PC-9 (cell line): ENCODE data around the gene SUZ12. TPM values are rescaled to one million over a fixed set of nuclear protein-coding genes. Genes with fewer than 3 reads are reported as not detected.
A peak's percentile ranks its signal among the peaks of the same experiment; 100 is the strongest.
"Not testable (repeated sequence)": the region's sequence is repeated elsewhere in the genome, so short reads cannot be mapped to it uniquely, and the experiment has no call there.

Experiments
- BruUV-seq: library from RNA; stranded (reverse); fragments of 400-500 nt; replicated peaks from 2 replicates; lab custom pipeline; 2021; lab: Mats Ljungman, UMichigan
- CTCF ChIA-PET: fragments of 300-600 bp; sonication (Branson Sonifier 250); formaldehyde crosslinking; loops from one replicate; lab custom pipeline; 2022; ENCODE audit warnings: antibody characterized with exemption; lab: Charles Lee
- POLR2A ChIA-PET: fragments of 300-600 bp; sonication (Branson Sonifier 250); formaldehyde crosslinking; loops from one replicate; lab custom pipeline; 2022; ENCODE audit warnings: antibody characterized with exemption; ENCODE audit not compliant: unreplicated experiment; lab: Charles Lee
- DNase-seq, 2 experiments: peaks; one replicate each; pipeline versions ENCODE4 v3.0.0 to v3.0.0-alpha.2; 2015 to 2022; ENCODE audit warnings: mixed read lengths in 1 of 2
- H2AFZ ChIP-seq: fragments of 200-600 bp; sonication (generic); 2 replicates; pipeline ENCODE4 v1.8.1; 2017; ENCODE audit warnings: antibody characterized with exemption
- H3F3A ChIP-seq: fragments of 200-600 bp; sonication (generic); 2 replicates; pipeline ENCODE4 v1.8.1; 2017; ENCODE audit warnings: antibody characterized with exemption, mild to moderate bottlenecking, low read depth; ENCODE audit not compliant: insufficient read depth
- H3K27ac ChIP-seq: fragments of 200-600 bp; sonication (generic); 2 replicates; pipeline ENCODE4 v1.6.1; 2016; ENCODE audit warnings: mixed run types
- H3K27me3 ChIP-seq: fragments of 200-600 bp; sonication (generic); 2 replicates; pipeline ENCODE4 v1.6.1; 2016; ENCODE audit warnings: low read depth, mixed run types; ENCODE audit not compliant: insufficient read depth
- H3K36me3 ChIP-seq: fragments of 200-600 bp; sonication (generic); 2 replicates; pipeline ENCODE4 v1.6.1; 2016; ENCODE audit warnings: low read depth, mixed run types
- H3K4me1 ChIP-seq: fragments of 200-600 bp; sonication (generic); replicated peaks from 2 replicates; pipeline ENCODE4 v1.6.1; 2016; ENCODE audit warnings: mixed run types; ENCODE audit not compliant: insufficient read depth
- H3K4me2 ChIP-seq: fragments of 200-600 bp; sonication (generic); 2 replicates; pipeline ENCODE4 v1.6.1; 2017; ENCODE audit warnings: mixed run types
- H3K4me3 ChIP-seq: fragments of 200-600 bp; sonication (generic); 2 replicates; pipeline ENCODE4 v1.6.1; 2016; ENCODE audit warnings: mixed run types
- H3K79me2 ChIP-seq: fragments of 200-600 bp; sonication (generic); 2 replicates; pipeline ENCODE4 v1.6.1; 2017; ENCODE audit warnings: low read depth, mixed run types
- H3K9me2 ChIP-seq: fragments of 200-600 bp; sonication (generic); 2 replicates; pipeline ENCODE4 v1.8.1; 2017; ENCODE audit warnings: mild to moderate bottlenecking; ENCODE audit not compliant: insufficient read depth
- H3K9me3 ChIP-seq: fragments of 200-600 bp; sonication (generic); 2 replicates; pipeline ENCODE4 v1.8.1; 2016; ENCODE audit warnings: low read depth; ENCODE audit not compliant: insufficient read depth
- H4K20me1 ChIP-seq: fragments of 200-600 bp; sonication (generic); 2 replicates; pipeline ENCODE4 v1.8.1; 2017; ENCODE audit not compliant: insufficient read depth
- EZH2 ChIP-seq: fragments of 200-600 bp; sonication (generic); IDR thresholded peaks from 2 replicates; pipeline ENCODE4 v1.8.0; 2017; ENCODE audit warnings: antibody characterized with exemption, low read depth
- intact Hi-C: fragments of 100-400 bp; cut with micrococcal nuclease; formaldehyde crosslinking; loops from one replicate; pipeline ENCODE4 v1.10.0; 2022; ENCODE audit not compliant: unreplicated experiment
- total RNA-seq: library from RNA; stranded (reverse); gene quantifications from 2 replicates; pipeline ENCODE4 v1.2.3, GENCODE V29; 2021
- TF ChIP-seq, protein P1 (sequence below): fragments of 200-600 bp; sonication (generic); conservative IDR thresholded peaks from 2 replicates; pipeline ENCODE4 v1.6.1; 2017; ENCODE audit warnings: mixed run types, antibody characterized with exemption, mild to moderate bottlenecking, moderate library complexity

The SUZ12 gene
- total RNA-seq, 1 experiment from 2014 or later = 27.0 TPM

DNA sequence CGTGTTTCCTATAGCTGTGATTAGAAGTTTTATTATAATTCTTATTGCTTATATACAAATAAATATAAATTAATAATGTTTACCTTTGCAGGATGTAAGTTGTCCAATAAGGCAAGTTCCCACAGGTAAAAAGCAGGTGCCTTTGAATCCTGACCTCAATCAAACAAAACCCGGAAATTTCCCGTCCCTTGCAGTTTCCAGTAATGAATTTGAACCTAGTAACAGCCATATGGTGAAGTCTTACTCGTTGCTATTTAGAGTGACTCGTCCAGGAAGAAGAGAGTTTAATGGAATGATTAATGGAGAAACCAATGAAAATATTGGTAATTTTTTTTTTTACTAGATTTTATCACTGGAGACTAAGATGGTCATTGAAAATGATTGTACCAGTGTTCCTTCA is 38.6 kb downstream of the SUZ12 start:
- H4K20me1 ChIP-seq, H3K79me2 ChIP-seq, POLR2A ChIA-PET, H3K9me2 ChIP-seq, H2AFZ ChIP-seq, intact Hi-C loops, H3K36me3 ChIP-seq, BruUV-seq, H3K9me3 ChIP-seq, H3K27me3 ChIP-seq, H3K4me2 ChIP-seq, H3K4me3 ChIP-seq, CTCF ChIA-PET: not testable (repeated sequence)
- peak in 1 of 2 experiments; percentile 41 for DNase-seq
- H3K27ac ChIP-seq = peak overlapping the region; percentile 63
- H3K4me1 ChIP-seq = peaks cover 17% of the 10 kb centered on the region
- H3F3A ChIP-seq = peaks cover 18% of the 10 kb centered on the region

DNA sequence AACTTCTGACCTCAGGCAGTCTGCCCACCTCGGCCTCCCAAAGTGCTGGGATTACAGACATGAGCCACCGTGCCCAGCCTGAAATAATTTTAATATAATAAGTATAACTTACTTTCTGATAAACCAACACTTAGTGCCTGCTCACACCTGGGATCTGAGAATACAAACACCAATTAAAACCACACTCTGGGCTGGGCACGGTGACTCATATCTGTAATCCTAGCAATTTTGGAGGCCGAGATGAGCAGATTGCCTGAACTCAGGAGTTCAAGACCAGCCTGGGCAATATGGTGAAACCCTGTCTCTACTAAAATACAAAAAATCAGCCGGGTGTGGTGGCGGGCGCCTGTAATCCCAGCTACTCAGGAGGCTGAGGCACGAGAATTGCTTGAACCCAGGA is 55.0 kb downstream of the SUZ12 start:
- DNase-seq, BruUV-seq, POLR2A ChIA-PET, H3K4me3 ChIP-seq, H2AFZ ChIP-seq, H3K27ac ChIP-seq, H3K4me2 ChIP-seq, H3K9me3 ChIP-seq, H3K4me1 ChIP-seq, H4K20me1 ChIP-seq, H3K27me3 ChIP-seq, CTCF ChIA-PET, H3K9me2 ChIP-seq, H3K79me2 ChIP-seq: not testable (repeated sequence)
- peaks cover 20% of the 10 kb centered on the region for H3F3A ChIP-seq
- H3K36me3 ChIP-seq = peaks cover 39% of the 10 kb centered on the region; the same call in 1 of the 2 replicates
- intact Hi-C loops = loop anchor here (10.0 kb wide), 1 partner anchor 47 kb away; no protein-coding TSS in a partner anchor

DNA sequence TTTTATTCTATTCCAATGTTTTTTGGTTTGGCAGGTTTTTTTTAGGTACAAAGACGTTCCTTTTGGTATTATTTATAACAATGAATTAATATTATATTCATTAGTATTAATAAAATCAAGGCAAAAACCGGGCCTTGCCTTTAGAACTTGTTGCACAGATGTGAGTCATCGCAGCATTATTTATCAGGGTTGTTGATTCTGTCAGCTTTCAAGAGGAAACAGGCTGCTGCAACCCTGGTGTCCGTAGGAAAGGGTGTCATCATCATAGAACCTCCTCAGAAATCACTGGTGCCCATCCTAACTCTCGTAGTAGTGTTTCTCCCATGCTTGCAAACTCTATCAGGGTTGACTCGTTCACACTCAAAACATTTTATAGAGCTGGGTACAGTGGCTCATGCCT is 60.2 kb downstream of the SUZ12 start:
- Histone ChIP-seq H3F3A (peaks cover 50% of the 10 kb centered on the region), H3K4me3 (no peak overlapping the region), H3K9me3 (no peaks in the 10 kb centered on the region), H2AFZ (no peak overlapping the region), H3K4me1 (no peaks in the 10 kb centered on the region), H3K9me2 (no peaks in the 10 kb centered on the region), H3K36me3 (peaks cover 35% of the 10 kb centered on the region), H3K79me2 (no peaks in the 10 kb centered on the region), H3K4me2 (no peak overlapping the region), H3K27ac (no peak overlapping the region), H4K20me1 (peaks cover 2% of the 10 kb centered on the region; the same call in 1 of the 2 replicates), H3K27me3 (no peaks in the 10 kb centered on the region)
- no TSS peak for BruUV-seq
- TF ChIP-seq, protein P1, sequence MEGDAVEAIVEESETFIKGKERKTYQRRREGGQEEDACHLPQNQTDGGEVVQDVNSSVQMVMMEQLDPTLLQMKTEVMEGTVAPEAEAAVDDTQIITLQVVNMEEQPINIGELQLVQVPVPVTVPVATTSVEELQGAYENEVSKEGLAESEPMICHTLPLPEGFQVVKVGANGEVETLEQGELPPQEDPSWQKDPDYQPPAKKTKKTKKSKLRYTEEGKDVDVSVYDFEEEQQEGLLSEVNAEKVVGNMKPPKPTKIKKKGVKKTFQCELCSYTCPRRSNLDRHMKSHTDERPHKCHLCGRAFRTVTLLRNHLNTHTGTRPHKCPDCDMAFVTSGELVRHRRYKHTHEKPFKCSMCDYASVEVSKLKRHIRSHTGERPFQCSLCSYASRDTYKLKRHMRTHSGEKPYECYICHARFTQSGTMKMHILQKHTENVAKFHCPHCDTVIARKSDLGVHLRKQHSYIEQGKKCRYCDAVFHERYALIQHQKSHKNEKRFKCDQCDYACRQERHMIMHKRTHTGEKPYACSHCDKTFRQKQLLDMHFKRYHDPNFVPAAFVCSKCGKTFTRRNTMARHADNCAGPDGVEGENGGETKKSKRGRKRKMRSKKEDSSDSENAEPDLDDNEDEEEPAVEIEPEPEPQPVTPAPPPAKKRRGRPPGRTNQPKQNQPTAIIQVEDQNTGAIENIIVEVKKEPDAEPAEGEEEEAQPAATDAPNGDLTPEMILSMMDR = no peak
- TF ChIP-seq EZH2 = no peak
- CTCF ChIA-PET = no interaction called here
- POLR2A ChIA-PET = no interaction called here
- no peak for DNase-seq
- intact Hi-C loops = loop anchor here (10.0 kb wide), 1 partner anchor 52 kb away; no protein-coding TSS in a partner anchor

DNA sequence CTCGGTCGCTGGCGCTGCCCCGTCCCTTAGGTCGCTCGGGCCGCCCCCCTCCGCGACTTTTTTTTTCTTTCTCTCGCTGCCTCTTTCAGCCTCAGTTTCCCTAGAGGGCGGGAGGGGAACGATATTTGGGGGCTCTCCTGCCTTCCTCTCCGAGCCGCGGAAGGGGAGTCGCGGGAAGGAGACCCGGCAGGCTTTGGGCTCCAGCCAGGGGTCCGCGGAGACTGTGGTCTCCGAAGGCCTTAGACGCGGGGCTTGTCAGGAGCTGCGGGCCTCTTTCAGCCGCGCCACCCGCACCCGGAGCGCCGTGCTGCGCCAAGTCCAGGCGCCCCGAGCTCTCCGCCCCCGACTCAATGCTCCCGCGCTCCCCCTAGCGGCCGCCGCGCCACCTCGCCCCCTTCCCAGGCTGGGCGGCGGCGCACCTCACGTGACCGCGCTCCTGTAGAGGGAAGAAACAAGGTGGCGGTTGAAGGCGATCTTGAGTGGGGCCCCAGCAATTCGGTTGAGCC is 70.2 kb downstream of the SUZ12 start, which contains the start of gene LRRC37B:
LRRC37B (plus strand) TSS at position 427 of the 506 bp plus-strand sequence. CDS start 14,010 bp downstream, outside the sequence.
- TF ChIP-seq EZH2 = no peak
- TF ChIP-seq, protein P1 = peak; percentile 89
- Histone ChIP-seq H3F3A (peaks cover 17% of the 10 kb centered on the region), H3K9me3 (no peaks in the 10 kb centered on the region), H3K4me1 (peaks cover 9% of the 10 kb centered on the region; the same call in 1 of the 2 replicates), H2AFZ (peak within 1 kb of the TSS; percentile 84), H3K4me3 (peak within 1 kb of the TSS; percentile 86), H3K27ac (no peak within 1 kb of the TSS), H3K27me3 (no peaks in the 10 kb centered on the region), H3K4me2 (peak within 1 kb of the TSS; percentile 99), H4K20me1 (no peaks in the 10 kb centered on the region), H3K9me2 (no peaks in the 10 kb centered on the region), H3K79me2 (no peaks in the 10 kb centered on the region), H3K36me3 (no peaks in the 10 kb centered on the region)
- intact Hi-C loops = loop anchor here (2.0 kb wide), 1 partner anchor 136 kb away; the partner anchor contains the start of gene RHOT1
- peak; percentile 54 to 82 for DNase-seq
- POLR2A ChIA-PET = no interaction called here
- no TSS peak for BruUV-seq
- CTCF ChIA-PET = interaction anchor here (0.6 to 1.0 kb wide), 5 partner anchors 10 to 479 kb away, joined by 3 to 6 read pairs (median 4); no protein-coding TSS in a partner anchor
